Measurements from ENCODE around the gene GADD45A.
"Not testable (repeated sequence)": the region's sequence is repeated elsewhere in the genome, so short reads cannot be mapped to it uniquely, and the experiment has no call there.

The GADD45A gene

GRCh38 chr1:67722292-67722944 lies 37.4 kb downstream of the GADD45A start:
- no peak for DNase-seq

GRCh38 chr1:67723126-67723525 lies 38.1 kb downstream of the GADD45A start:
- no peak for DNase-seq

- no peak for DNase-seq
These were observed 38.6 kb downstream of the GADD45A start for GRCh38 chr1:67723620-67724019.

DNA sequence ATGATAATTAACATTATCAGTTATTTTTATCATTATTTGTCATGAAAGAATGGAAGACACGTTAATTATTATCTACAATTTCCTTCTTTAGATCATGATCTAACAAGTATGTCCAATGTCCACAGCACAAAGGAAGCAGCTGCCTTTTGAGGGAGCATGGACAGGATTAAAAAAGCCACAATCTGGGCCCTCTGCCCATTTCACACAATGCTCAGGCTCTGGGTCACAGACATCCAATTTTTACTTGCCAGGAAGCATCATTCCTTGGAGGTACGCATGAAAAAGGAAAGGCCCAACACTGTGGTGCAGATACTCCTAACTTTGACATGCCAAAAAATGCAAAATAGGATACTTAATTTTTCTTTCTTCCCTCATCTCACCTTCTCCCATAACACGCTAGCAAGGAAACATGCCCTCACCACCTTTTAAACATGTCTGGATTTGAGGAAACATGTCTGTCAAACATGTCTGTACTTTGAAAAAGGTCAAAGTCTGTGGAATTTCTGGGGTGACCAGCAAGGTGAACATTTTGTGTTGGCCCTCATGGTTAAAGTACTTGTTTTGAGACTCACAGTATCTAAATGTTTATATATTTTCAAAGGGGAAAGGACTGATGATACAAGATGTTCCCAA lies 40.0 kb downstream of the GADD45A start:
- no peak for DNase-seq

DNA sequence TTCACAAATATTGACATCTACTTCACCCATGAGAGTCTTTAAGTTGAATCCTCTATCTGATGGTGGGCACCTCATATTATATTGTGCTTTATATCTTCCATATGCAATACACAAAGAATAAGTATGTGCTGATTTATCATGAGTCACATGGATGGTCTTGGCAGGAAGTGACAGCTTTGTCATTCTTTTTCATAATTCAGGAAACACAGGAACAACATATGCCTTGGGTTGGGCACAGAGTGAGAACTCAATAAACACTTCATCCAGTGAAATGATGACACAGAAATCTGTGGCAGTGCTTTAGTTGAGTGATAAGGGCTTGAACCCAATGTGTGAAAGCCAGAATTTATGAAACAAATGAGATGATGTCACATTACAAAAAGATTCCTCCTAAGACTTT lies 41.2 kb downstream of the GADD45A start:
- no peak for DNase-seq

- no peak for DNase-seq
These were observed 44.9 kb downstream of the GADD45A start for GRCh38 chr1:67729872-67730271.

GRCh38 chr1:67730312-67730711 lies 45.3 kb downstream of the GADD45A start:
- not testable (repeated sequence) for DNase-seq

DNA sequence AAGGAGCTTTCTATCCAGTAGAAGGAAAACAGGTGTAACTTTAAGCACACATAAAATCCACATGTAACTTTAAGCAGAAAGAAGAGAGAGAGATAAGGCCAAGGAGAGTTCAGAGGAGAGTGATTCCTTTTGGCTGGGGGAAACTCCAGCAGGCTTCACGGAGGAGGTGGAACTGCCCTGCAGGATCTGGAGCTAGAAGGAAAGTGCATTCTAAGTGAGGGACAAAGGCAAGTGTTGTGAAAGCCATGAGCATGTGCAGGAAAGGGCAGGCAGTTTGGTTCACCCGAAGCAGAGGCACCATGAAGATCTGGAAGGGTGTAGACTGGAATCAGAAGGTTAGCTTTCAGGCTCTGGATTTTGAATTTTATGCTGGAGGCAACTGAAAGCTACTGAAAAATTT lies 46.3 kb downstream of the GADD45A start:
- no peak for DNase-seq

GRCh38 chr1:67732750-67733151 lies 47.8 kb downstream of the GADD45A start:
- no peak for DNase-seq

- DNase-seq: no peak
These were observed 48.8 kb downstream of the GADD45A start for GRCh38 chr1:67733681-67734322.

GRCh38 chr1:67734323-67734690 lies 49.3 kb downstream of the GADD45A start:
- no peak for DNase-seq

DNA sequence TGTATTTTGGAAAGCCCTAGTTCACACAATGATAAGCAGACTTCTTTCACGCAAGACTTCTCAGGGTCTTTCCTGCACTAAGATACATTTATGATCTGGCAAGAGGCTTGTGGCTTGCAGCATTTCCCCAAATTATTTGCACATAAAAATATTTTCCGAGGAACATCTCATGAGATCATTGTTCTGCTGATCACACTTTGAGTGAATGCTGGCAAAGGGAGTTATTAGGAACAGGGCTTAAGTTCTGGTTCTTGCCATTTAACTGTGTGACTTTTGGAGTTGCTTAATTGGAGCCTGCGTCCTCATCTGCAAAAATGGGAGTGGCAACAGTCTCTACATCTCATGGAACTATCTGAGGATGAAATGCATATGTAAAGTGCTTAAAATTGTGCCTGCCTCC lies 50.2 kb downstream of the GADD45A start:
- no peak for DNase-seq

- peak; percentile 42 for DNase-seq
These were observed 51.0 kb downstream of the GADD45A start for GRCh38 chr1:67735806-67736627.

- DNase-seq: no peak
These were observed 51.7 kb downstream of the GADD45A start for GRCh38 chr1:67736750-67737149.

DNA sequence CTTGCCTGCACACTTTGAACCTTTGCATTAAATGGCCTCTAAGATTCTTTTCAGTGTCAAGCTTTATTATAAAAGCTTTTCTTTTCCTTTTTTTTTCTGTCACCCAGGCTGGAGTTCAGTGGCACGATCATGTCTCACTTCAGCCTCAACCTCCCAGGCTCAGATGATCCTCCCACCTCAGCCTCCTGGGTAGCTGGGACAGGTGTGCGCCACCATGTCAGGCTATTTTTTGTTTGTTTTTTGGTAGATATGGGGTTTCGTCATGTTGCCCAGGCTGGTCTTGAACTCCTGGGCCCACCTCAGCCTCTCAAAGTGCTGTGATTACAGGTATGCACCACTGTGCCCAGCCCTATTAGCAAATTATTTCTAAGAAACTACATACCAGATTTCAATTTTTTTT lies 52.9 kb downstream of the GADD45A start:
- no peak for DNase-seq
